Spleen (tissue), 11 donors: ENCODE data around the gene ABHD8. TPM values are rescaled to one million over a fixed set of nuclear protein-coding genes. Genes with fewer than 3 reads are reported as not detected.

Experiments used
- DNase-seq: peaks from one replicate; pipeline ENCODE4 v3.0.0-alpha.2; 2020
- H3K27ac ChIP-seq, 8 donors: fragments of 200-600 bp; sonication (generic) in 7 of 8; 1 replicate in 4 of 8; 2 replicates in 4 of 8; pipeline versions ENCODE4 v1.5.0 to v1.8.0; 2016 to 2021; ENCODE audit warnings: inconsistent platforms in 4 of 8, mild to moderate bottlenecking in 4 of 8, moderate library complexity in 1 of 8
- H3K27me3 ChIP-seq, 7 donors: fragments of 200-600 bp; sonication (generic) in 6 of 7; replicated peaks in 1 of 7; 1 replicate in 4 of 7; 2 replicates in 3 of 7; pipeline versions ENCODE4 v1.5.0 to v1.8.0; 2016 to 2021; ENCODE audit warnings: inconsistent platforms in 3 of 7, mild to moderate bottlenecking in 1 of 7
- H3K36me3 ChIP-seq, 6 donors: fragments of 200-600 bp; sonication (generic) in 5 of 6; 1 replicate in 4 of 6; 2 replicates in 2 of 6; pipeline versions ENCODE4 v1.5.0 to v1.8.0; 2016 to 2021; ENCODE audit warnings: inconsistent platforms in 2 of 6
- H3K4me1 ChIP-seq, 6 donors: fragments of 200-600 bp; sonication (generic) in 5 of 6; 1 replicate in 3 of 6; 2 replicates in 3 of 6; pipeline versions ENCODE4 v1.5.0 to v1.8.0; 2016 to 2021; ENCODE audit warnings: inconsistent platforms in 3 of 6
- H3K4me3 ChIP-seq, 8 donors: fragments of 200-600 bp; sonication (generic) in 7 of 8; 1 replicate in 4 of 8; 2 replicates in 4 of 8; pipeline versions ENCODE4 v1.5.0 to v1.8.0; 2016 to 2021; ENCODE audit warnings: inconsistent platforms in 4 of 8, mild to moderate bottlenecking in 4 of 8, moderate library complexity in 2 of 8
- H3K9me3 ChIP-seq, 8 donors: fragments of 200-600 bp; sonication (generic) in 7 of 8; 1 replicate in 4 of 8; 2 replicates in 4 of 8; pipeline versions ENCODE4 v1.5.0 to v1.8.0; 2016 to 2021; ENCODE audit warnings: inconsistent platforms in 4 of 8
- CTCF ChIP-seq, 11 experiments: fragments of 200-600 bp in 7 of 11; fragments of 450-650 bp in 4 of 11; sonication (generic) in 4 of 11; IDR thresholded peaks in 8 of 11; conservative IDR thresholded peaks in 3 of 11; 1 replicate in 7 of 11; 2 replicates in 4 of 11; pipeline versions ENCODE4 v1.4.0 to v1.8.0; 2016 to 2021; ENCODE audit warnings: antibody characterized with exemption in 11 of 11, inconsistent platforms in 4 of 11, mild to moderate bottlenecking in 1 of 11
- POLR2A ChIP-seq, 3 donors: fragments of 450-650 bp; IDR thresholded peaks; one replicate each; pipeline ENCODE4 v1.5.1; 2017; ENCODE audit warnings: antibody characterized with exemption in 3 of 3, mild to moderate bottlenecking in 1 of 3
- POLR2AphosphoS5 ChIP-seq, 3 donors: sonication (generic); formaldehyde crosslinking; IDR thresholded peaks; one replicate each; pipeline ENCODE4 v1.5.1; 2017; ENCODE audit warnings: antibody characterized with exemption in 3 of 3
- WGBS, 5 donors: extraction: QIAGEN DNeasy Blood & Tissue Kit in 3 of 5; methylation state at CpG; one replicate each; pipeline versions ENCODE4 v1.1.5 to v1.1.7; 2013 to 2018; 5-methylcytosine and 5-hydroxymethylcytosine counted together
- intact Hi-C: fragments of 100-400 bp; cut with DNase I; formaldehyde crosslinking; loops from one replicate; pipeline ENCODE4 v1.15.0; 2023; ENCODE audit warnings: low total_unique reads
- polyA plus RNA-seq, 3 donors: library from polyadenylated mRNA; stranded (reverse); fragments of 200-250 nt; gene quantifications; one replicate each; pipeline ENCODE4 v1.2.1, GENCODE V29; 2013
- total RNA-seq, 7 donors: library from RNA; depleted of rRNA in 3 of 7; stranded (reverse); fragments of >200 nt in 3 of 7; fragmentation: NEBNext Ultra II Directional in 4 of 7; extraction: Animal tissue kit (Norgen Biotek cat#: 25700) in 4 of 7; gene quantifications; one replicate each; pipeline versions ENCODE4 v1.1.0 to v1.2.1, GENCODE V29; 2016 to 2021
- donor health status: healthy with polysubstance abuse.
- donor health status: DM: no; HTN: no; CAD: no; lungs with moderate emphysema.
- donor health status: DM: no; HTN: no; CAD: no.
- donor health status: Bipolar disorder and iron deficiency.
- donor health status: healthy.
- donor health status: DM: no; HTN: no; CAD: no.
- donor health status: DM: yes; HTN: yes; CAD: no.

Gene ABHD8
- total and polyA plus RNA-seq, 10 donors = 6.5 to 18.7 (median 12.2) TPM

- H3K4me3 ChIP-seq = peak within 1 kb of the TSS; percentile 48 to 88 (median 74)
- no peaks in the 10 kb centered on the region for H3K9me3 ChIP-seq
- peaks cover 39 to 87% (median 67%) of the 10 kb centered on the region in 6 donors for H3K4me1 ChIP-seq
- peak; percentile 100 for DNase-seq
- intact Hi-C loops = no loop called here
- WGBS, 5 donors = 0 to 1% (median 0%) methylated on average over 35 to 55 of the region's 55 CpGs
- peaks cover 0 to 8% (median 6%) of the 10 kb centered on the region in 6 donors for H3K36me3 ChIP-seq
- H3K27ac ChIP-seq = peak within 1 kb of the TSS; percentile 66 to 97 (median 92)
- TF ChIP-seq CTCF (IDR thresholded peaks at IDR 0.05 in 8 of 11, conservative IDR thresholded peaks at IDR 0.05 in 3 of 11) (peak; percentile 85 to 97 (median 91)), POLR2AphosphoS5 (IDR thresholded peaks at IDR 0.05) (peak; percentile 99), POLR2A (IDR thresholded peaks at IDR 0.05) (peak in 1 of 3 donors; percentile 88)
- no peaks in the 10 kb centered on the region for H3K27me3 ChIP-seq
Measured at GRCh38 chr19:17305517-17306284, 2.5 kb upstream of the ABHD8 start, which contains the start of gene MRPL34. Gene MRPL34, plus strand, starts transcription at chr19:17305872. Its CDS starts 21 bp downstream, at chr19:17305893.

- WGBS, 5 donors = 0 to 3% (median 1%) methylated on average over 5 to 7 of the region's 7 CpGs
- TF ChIP-seq POLR2A (IDR thresholded peaks at IDR 0.05) = no peak
- no peak for TF ChIP-seq CTCF (IDR thresholded peaks at IDR 0.05 in 8 of 11, conservative IDR thresholded peaks at IDR 0.05 in 3 of 11)
- TF ChIP-seq POLR2AphosphoS5 (IDR thresholded peaks at IDR 0.05) = no peak
- Histone ChIP-seq H3K4me3 (peak overlapping the region; percentile 48 to 88 (median 74)), H3K4me1 (peaks cover 34 to 87% (median 62%) of the 10 kb centered on the region in 6 donors), H3K27ac (peak overlapping the region; percentile 22 to 97 (median 92)), H3K27me3 (no peaks in the 10 kb centered on the region), H3K36me3 (peaks cover 0 to 14% (median 7%) of the 10 kb centered on the region in 6 donors), H3K9me3 (no peaks in the 10 kb centered on the region)
- DNase-seq = no peak
- intact Hi-C loops = no loop called here
Measured at GRCh38 chr19:17305216-17305516, 1.9 kb upstream of the ABHD8 start.

GRCh38 chr19:17304386-17305215, 1.4 kb upstream of the ABHD8 start:
- intact Hi-C loops = no loop called here
- peak overlapping the region in 5 of 8 donors; percentile 68 to 88 (median 77) for H3K4me3 ChIP-seq
- no peak for DNase-seq
- peaks cover 0 to 19% (median 7%) of the 10 kb centered on the region in 6 donors for H3K36me3 ChIP-seq
- H3K4me1 ChIP-seq = peaks cover 31 to 82% (median 56%) of the 10 kb centered on the region in 6 donors
- H3K27me3 ChIP-seq = no peaks in the 10 kb centered on the region
- no peak for TF ChIP-seq CTCF (IDR thresholded peaks at IDR 0.05 in 8 of 11, conservative IDR thresholded peaks at IDR 0.05 in 3 of 11)
- TF ChIP-seq POLR2AphosphoS5 (IDR thresholded peaks at IDR 0.05) = no peak
- no peak for TF ChIP-seq POLR2A (IDR thresholded peaks at IDR 0.05)
- no peaks in the 10 kb centered on the region for H3K9me3 ChIP-seq
- H3K27ac ChIP-seq = peak overlapping the region; percentile 22 to 97 (median 92)
- 74 to 83% (median 79%) methylated on average over 11 to 12 of the region's 12 CpGs for WGBS, 5 donors
